Natural killer cell (primary cell): ENCODE measurements around the gene ZNF705A. TPM values are rescaled to one million over a fixed set of nuclear protein-coding genes. Genes with fewer than 3 reads are reported as not detected.

Experiments
- ATAC-seq, 3 donors: fragments of 150-1000 bp in 2 of 3; fragments of 200-7000 bp in 1 of 3; cut with Tn5 transposase; 1 replicate in 1 of 3; 2 replicates in 2 of 3; pipeline ENCODE4 v1.10.0; 2021; ENCODE audit warnings: mild to moderate bottlenecking in 2 of 3, moderate library complexity in 2 of 3
- DNase-seq, 2 donors: peaks; one replicate each; pipeline versions ENCODE4 v3.0.0 to v3.0.0-alpha.2; 2013 to 2021; ENCODE audit warnings: mixed read lengths in 1 of 2
- H3K27ac ChIP-seq: one replicate; pipeline ENCODE4 v1.5.1; 2013; ENCODE audit warnings: mild to moderate bottlenecking, low read length
- H3K27me3 ChIP-seq: one replicate; pipeline ENCODE4 v1.6.1; 2013; ENCODE audit warnings: low read length; ENCODE audit not compliant: control insufficient read depth, insufficient read depth
- H3K36me3 ChIP-seq: one replicate; pipeline ENCODE4 v1.6.1; 2013; ENCODE audit warnings: low read length; ENCODE audit not compliant: control insufficient read depth, insufficient read depth
- H3K4me1 ChIP-seq: one replicate; pipeline ENCODE4 v1.6.1; 2013; ENCODE audit warnings: low read length; ENCODE audit not compliant: control insufficient read depth, insufficient read depth
- H3K4me3 ChIP-seq: one replicate; pipeline ENCODE4 v1.5.1; 2013; ENCODE audit warnings: low read length
- H3K9me3 ChIP-seq: one replicate; pipeline ENCODE4 v1.6.1; 2013; ENCODE audit warnings: low read length; ENCODE audit not compliant: control insufficient read depth, insufficient read depth
- H3K27ac Mint-ChIP-seq, 2 donors: one replicate each; pipeline ENCODE4 v1.8.0; 2022; ENCODE audit warnings: mild to moderate bottlenecking in 2 of 2, mixed read lengths in 2 of 2, moderate library complexity in 1 of 2
- H3K27me3 Mint-ChIP-seq, 2 donors: one replicate each; pipeline ENCODE4 v1.8.0; 2022; ENCODE audit warnings: low read depth in 2 of 2, mixed read lengths in 2 of 2
- H3K36me3 Mint-ChIP-seq: one replicate; pipeline ENCODE4 v1.8.0; 2022; ENCODE audit warnings: mixed read lengths
- H3K4me1 Mint-ChIP-seq, 2 donors: one replicate each; pipeline ENCODE4 v1.8.0; 2022; ENCODE audit warnings: mixed read lengths in 2 of 2
- H3K4me3 Mint-ChIP-seq: one replicate; pipeline ENCODE4 v1.8.0; 2022; ENCODE audit warnings: mild to moderate bottlenecking, moderate library complexity, mixed read lengths
- H3K9me3 Mint-ChIP-seq, 2 donors: one replicate each; pipeline ENCODE4 v1.8.0; 2022; ENCODE audit warnings: mixed read lengths in 2 of 2
- WGBS: methylation state at CpG from one replicate; pipeline ENCODE4 v1.1.7; 2013; ENCODE audit warnings: missing lambda C conversion rate; ENCODE audit not compliant: insufficient coverage; 5-methylcytosine and 5-hydroxymethylcytosine counted together
- intact Hi-C: fragments of 100-400 bp; cut with micrococcal nuclease; formaldehyde crosslinking; loops from one replicate; pipeline ENCODE4 v1.14.2; 2022
- total RNA-seq, 4 donors: library from RNA; stranded (reverse); fragments of 120-200 nt in 1 of 4; gene quantifications; one replicate each; pipeline versions ENCODE4 v1.2.3 to v1.2.4, GENCODE V29; 2013 to 2022
- TF ChIP-seq, protein P1 (sequence below): fragments of 200-600 bp; IDR thresholded peaks from one replicate; pipeline ENCODE4 v1.8.0; 2022; ENCODE audit warnings: antibody characterized with exemption

The ZNF705A gene
- total RNA-seq, 3 donors from 2014 or later (not counting 1 experiment from before 2014, with no cell fraction given), result not detected

DNA sequence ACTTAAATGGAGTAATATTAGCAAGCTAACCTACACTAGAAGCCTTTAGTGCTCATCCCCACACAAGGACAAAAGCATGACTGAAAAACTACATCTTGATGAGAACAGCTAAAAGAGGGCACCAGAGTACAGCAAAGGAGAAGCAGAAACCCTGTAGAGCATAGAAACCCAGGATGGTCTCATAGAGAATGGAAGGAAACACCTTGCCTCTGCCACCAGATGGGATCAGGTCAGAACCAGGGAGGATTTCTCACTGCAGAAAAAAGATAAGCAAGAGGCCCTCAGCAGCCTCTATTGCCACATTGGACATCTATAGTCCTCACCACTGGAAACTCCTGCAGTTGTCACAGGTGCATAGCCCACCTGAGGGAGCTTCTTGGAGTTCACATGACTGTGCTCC is 13.6 kb upstream of the ZNF705A start:
- Histone ChIP-seq H3K27me3 (no peaks in the 10 kb centered on the region), H3K9me3 (peaks cover 6% of the 10 kb centered on the region), H3K27ac (no peak overlapping the region), H3K36me3 (peaks cover 3% of the 10 kb centered on the region), H3K4me1 (no peaks in the 10 kb centered on the region), H3K4me3 (no peak overlapping the region)
- peaks cover 7% of the 10 kb centered on the region in 2 donors for H3K27me3 Mint-ChIP-seq
- intact Hi-C loops, result no loop called here
- H3K36me3 Mint-ChIP-seq, result peaks cover 8% of the 10 kb centered on the region
- no peak overlapping the region for H3K4me3 Mint-ChIP-seq
- no peaks in the 10 kb centered on the region for H3K4me1 Mint-ChIP-seq
- H3K9me3 Mint-ChIP-seq, result peaks cover 0 to 5% of the 10 kb centered on the region in 2 donors
- no peak overlapping the region for H3K27ac Mint-ChIP-seq
- TF ChIP-seq, protein P1, sequence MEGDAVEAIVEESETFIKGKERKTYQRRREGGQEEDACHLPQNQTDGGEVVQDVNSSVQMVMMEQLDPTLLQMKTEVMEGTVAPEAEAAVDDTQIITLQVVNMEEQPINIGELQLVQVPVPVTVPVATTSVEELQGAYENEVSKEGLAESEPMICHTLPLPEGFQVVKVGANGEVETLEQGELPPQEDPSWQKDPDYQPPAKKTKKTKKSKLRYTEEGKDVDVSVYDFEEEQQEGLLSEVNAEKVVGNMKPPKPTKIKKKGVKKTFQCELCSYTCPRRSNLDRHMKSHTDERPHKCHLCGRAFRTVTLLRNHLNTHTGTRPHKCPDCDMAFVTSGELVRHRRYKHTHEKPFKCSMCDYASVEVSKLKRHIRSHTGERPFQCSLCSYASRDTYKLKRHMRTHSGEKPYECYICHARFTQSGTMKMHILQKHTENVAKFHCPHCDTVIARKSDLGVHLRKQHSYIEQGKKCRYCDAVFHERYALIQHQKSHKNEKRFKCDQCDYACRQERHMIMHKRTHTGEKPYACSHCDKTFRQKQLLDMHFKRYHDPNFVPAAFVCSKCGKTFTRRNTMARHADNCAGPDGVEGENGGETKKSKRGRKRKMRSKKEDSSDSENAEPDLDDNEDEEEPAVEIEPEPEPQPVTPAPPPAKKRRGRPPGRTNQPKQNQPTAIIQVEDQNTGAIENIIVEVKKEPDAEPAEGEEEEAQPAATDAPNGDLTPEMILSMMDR, result no peak
- ATAC-seq, result no peak
- DNase-seq, result no peak

DNA sequence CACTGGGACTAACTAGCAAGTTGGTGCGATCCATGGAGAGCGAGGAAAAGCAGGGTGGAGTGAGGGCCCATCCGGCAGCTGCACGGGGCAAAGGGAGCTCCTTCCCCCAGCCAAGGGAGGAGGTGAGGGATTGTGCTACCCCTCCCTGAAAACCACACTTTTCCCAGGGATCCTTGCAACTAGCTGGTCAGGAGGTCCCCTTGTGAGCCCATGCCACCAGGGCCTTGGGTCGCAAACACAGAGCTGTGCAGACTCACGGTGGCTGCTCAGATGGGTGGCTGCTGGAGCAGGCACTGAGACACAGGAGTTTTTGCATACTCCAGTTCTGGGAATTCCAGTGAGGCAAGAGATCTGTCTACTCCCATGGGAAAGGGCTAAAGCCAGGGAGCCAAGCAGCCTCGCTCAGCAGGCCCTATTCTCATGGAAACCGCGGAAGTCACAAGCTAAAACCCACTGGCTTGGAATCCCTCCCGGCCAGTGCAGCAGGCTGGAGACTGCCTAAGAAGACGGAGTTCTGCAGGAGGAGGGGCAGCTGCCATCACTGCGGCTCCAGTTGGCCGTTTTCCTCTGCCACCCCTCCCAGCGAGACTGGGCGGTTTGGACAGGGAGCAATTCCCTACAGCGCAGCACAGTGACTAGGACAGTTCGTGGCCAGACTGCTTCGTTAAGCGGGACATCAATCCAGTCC is 10.9 kb upstream of the ZNF705A start:
- TF ChIP-seq, protein P1, result no peak
- H3K27me3 Mint-ChIP-seq, result peaks cover 11 to 17% of the 10 kb centered on the region in 2 donors
- no peaks in the 10 kb centered on the region for H3K4me1 Mint-ChIP-seq

DNA sequence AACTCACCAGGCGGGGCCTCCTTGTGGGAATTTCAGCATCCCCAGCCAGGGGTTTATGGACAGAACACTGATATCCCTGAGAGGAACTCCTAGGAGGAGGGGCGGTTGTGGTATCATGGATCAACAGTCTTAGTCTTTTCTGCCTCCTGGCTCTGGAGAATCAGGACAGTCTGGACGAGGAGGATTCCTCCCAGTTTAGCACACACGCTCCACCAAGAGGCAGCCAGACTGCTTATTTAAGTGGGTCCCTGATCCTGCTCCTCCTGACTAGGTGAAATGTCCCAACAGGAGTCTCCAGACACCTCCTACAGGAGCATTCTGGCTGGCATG is 10.4 kb upstream of the ZNF705A start:
- no peak overlapping the region for H3K4me3 ChIP-seq
- H3K9me3 Mint-ChIP-seq, result peaks cover 0 to 5% of the 10 kb centered on the region in 2 donors
- intact Hi-C loops, result no loop called here
- H3K4me1 Mint-ChIP-seq, result no peaks in the 10 kb centered on the region
- DNase-seq, result no peak
- WGBS, result 82% methylated on average over 4 of the region's 4 CpGs
- peaks cover 11 to 21% of the 10 kb centered on the region in 2 donors for H3K27me3 Mint-ChIP-seq
- H3K27ac ChIP-seq, result no peak overlapping the region
- H3K9me3 ChIP-seq, result peaks cover 6% of the 10 kb centered on the region
- no peaks in the 10 kb centered on the region for H3K4me1 ChIP-seq
- H3K36me3 ChIP-seq, result no peaks in the 10 kb centered on the region
- H3K36me3 Mint-ChIP-seq, result peaks cover 8% of the 10 kb centered on the region
- H3K4me3 Mint-ChIP-seq, result no peak overlapping the region
- H3K27me3 ChIP-seq, result no peaks in the 10 kb centered on the region
- H3K27ac Mint-ChIP-seq, result no peak overlapping the region
- TF ChIP-seq, protein P1, result no peak
- ATAC-seq, result no peak

More for the DNA sequence above, 10.9 kb upstream of the ZNF705A start:
- H3K27ac Mint-ChIP-seq, result no peak overlapping the region
- 92% methylated on average over 18 of the region's 19 CpGs for WGBS
- Histone ChIP-seq H3K4me1 (no peaks in the 10 kb centered on the region), H3K36me3 (no peaks in the 10 kb centered on the region), H3K27me3 (no peaks in the 10 kb centered on the region), H3K27ac (no peak overlapping the region), H3K9me3 (peaks cover 6% of the 10 kb centered on the region), H3K4me3 (no peak overlapping the region)
- H3K36me3 Mint-ChIP-seq, result peaks cover 8% of the 10 kb centered on the region
- intact Hi-C loops, result no loop called here
- H3K9me3 Mint-ChIP-seq, result peaks cover 0 to 5% of the 10 kb centered on the region in 2 donors
- H3K4me3 Mint-ChIP-seq, result no peak overlapping the region
- ATAC-seq (no peak), DNase-seq (no peak)

DNA sequence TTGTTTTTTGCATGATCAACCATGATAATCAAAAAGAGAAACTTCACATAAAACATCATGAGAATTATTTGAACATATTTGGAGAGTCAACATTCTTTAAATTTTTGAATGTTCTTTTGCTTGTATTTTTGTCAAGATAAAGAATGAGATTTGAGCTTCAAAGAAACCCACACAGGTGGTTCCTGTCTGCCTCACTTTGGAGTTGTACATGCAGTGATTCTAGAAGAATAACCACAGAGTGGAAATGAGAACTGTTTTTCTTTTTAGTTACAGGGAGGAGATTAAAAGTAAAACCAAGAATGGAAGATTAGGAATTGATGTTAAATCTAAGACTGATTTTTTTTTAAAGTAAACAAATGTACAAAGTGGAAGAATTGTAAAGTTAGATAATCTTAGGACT is 2.3 kb upstream of the ZNF705A start:
- H3K27ac ChIP-seq, result no peak overlapping the region
- Mint-ChIP-seq H3K9me3 (no peaks in the 10 kb centered on the region), H3K36me3 (no peaks in the 10 kb centered on the region), H3K27me3 (peaks cover 34 to 68% of the 10 kb centered on the region in 2 donors), H3K4me1 (no peaks in the 10 kb centered on the region), H3K27ac (no peak overlapping the region), H3K4me3 (no peak overlapping the region)
- no peaks in the 10 kb centered on the region for H3K4me1 ChIP-seq
- no peak for ATAC-seq
- no peaks in the 10 kb centered on the region for H3K9me3 ChIP-seq
- H3K27me3 ChIP-seq, result peaks cover 10% of the 10 kb centered on the region
- intact Hi-C loops, result no loop called here
- peak in 1 of 2 donors; percentile 35 for DNase-seq
- no peak overlapping the region for H3K4me3 ChIP-seq
- no peaks in the 10 kb centered on the region for H3K36me3 ChIP-seq
- TF ChIP-seq, protein P1, result no peak
